Glutamatergic neuron (in vitro differentiated cells): ENCODE measurements around the gene CFAP61. TPM values are rescaled to one million over a fixed set of nuclear protein-coding genes. Genes with fewer than 3 reads are reported as not detected.
"Not testable (repeated sequence)": the region's sequence is repeated elsewhere in the genome, so short reads cannot be mapped to it uniquely, and the experiment has no call there.

Experiments used
- DNase-seq: peaks from one replicate; pipeline ENCODE4 v3.0.0; 2022
- H3K27ac Mint-ChIP-seq: one replicate; pipeline ENCODE4 v1.8.0; 2020; ENCODE audit warnings: mild to moderate bottlenecking, mixed read lengths, inconsistent platforms; ENCODE audit not compliant: unreplicated experiment
- H3K27me3 Mint-ChIP-seq: one replicate; pipeline ENCODE4 v1.8.0; 2020; ENCODE audit warnings: mild to moderate bottlenecking, moderate library complexity, mixed read lengths, inconsistent platforms; ENCODE audit not compliant: unreplicated experiment
- H3K36me3 Mint-ChIP-seq: one replicate; pipeline ENCODE4 v1.8.0; 2020; ENCODE audit warnings: mild to moderate bottlenecking, mixed read lengths, inconsistent platforms; ENCODE audit not compliant: unreplicated experiment
- H3K4me1 Mint-ChIP-seq: one replicate; pipeline ENCODE4 v1.8.0; 2020; ENCODE audit warnings: mild to moderate bottlenecking, low read depth, mixed read lengths, inconsistent platforms; ENCODE audit not compliant: unreplicated experiment
- H3K4me3 Mint-ChIP-seq: one replicate; pipeline ENCODE4 v1.8.0; 2020; ENCODE audit warnings: mild to moderate bottlenecking, mixed read lengths, inconsistent platforms; ENCODE audit not compliant: unreplicated experiment
- H3K9me3 Mint-ChIP-seq: one replicate; pipeline ENCODE4 v1.8.0; 2020; ENCODE audit warnings: mild to moderate bottlenecking, moderate library complexity, mixed read lengths, inconsistent platforms; ENCODE audit not compliant: unreplicated experiment
- CTCF ChIP-seq: fragments of 200-600 bp; sonication (generic); IDR thresholded peaks from one replicate; pipeline ENCODE4 v1.5.0; 2021; ENCODE audit not compliant: partially characterized antibody, unreplicated experiment
- total RNA-seq: library from RNA; stranded (reverse); fragmentation: NEBNext Ultra II Directional; extraction: Animal tissue kit (Norgen Biotek cat#: 25700); gene quantifications from one replicate; pipeline ENCODE4 v1.2.1, GENCODE V29; 2021; ENCODE audit not compliant: unreplicated experiment

The CFAP61 gene
- total RNA-seq, 1 donor from 2014 or later = 5.0 TPM

DNA sequence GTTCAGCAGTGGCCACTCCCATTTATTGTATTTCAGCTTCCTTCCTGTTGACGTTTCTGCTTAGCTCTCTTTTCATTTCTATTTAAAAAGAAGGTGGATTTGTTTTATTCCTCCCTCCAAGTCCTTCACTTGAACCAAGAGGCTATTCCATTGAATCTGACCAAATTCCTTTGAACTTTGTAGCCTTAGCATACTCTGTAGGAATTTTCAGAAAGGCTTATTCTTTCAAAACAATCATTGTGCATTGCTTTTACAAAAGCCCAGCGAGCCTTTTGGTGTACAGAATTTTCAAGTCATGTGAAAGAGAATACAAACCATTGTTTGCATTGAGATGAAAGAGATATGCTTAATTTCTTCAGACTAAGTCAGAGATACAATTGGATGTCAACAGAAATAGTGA lies 164.6 kb downstream of the CFAP61 start:
- H3K4me1 Mint-ChIP-seq = peaks cover 55% of the 10 kb centered on the region
- peak overlapping the region; percentile 64 for H3K4me3 Mint-ChIP-seq
- no peak for TF ChIP-seq CTCF
- peaks cover 7% of the 10 kb centered on the region for H3K9me3 Mint-ChIP-seq
- H3K27ac Mint-ChIP-seq = peak overlapping the region; percentile 88
- peaks cover 6% of the 10 kb centered on the region for H3K27me3 Mint-ChIP-seq
- H3K36me3 Mint-ChIP-seq = peaks cover 12% of the 10 kb centered on the region
- DNase-seq = no peak

DNA sequence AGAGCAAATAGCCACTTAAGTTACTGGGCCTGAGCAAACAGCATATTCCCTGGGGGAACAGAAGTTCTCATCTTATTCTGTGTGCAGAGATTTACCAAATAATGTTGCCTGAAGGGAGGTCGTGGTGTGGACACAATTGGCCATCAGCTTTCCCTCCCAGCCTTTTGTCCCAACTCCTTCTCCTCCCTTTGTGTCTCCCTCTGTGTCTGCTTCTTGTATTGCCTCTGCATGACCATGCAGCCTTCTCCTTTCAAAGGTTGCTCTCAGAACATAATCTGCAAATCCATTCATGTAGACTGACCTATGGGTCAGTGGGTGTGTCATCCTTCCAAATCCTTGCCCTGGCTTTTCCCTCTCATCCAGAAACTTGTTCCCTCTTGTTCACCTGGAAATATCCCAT lies 165.3 kb downstream of the CFAP61 start:
- Mint-ChIP-seq H3K27me3 (peaks cover 4% of the 10 kb centered on the region), H3K27ac (peak overlapping the region; percentile 26), H3K9me3 (peaks cover 3% of the 10 kb centered on the region), H3K36me3 (peaks cover 12% of the 10 kb centered on the region), H3K4me3 (no peak overlapping the region), H3K4me1 (peaks cover 48% of the 10 kb centered on the region)
- no peak for TF ChIP-seq CTCF
- no peak for DNase-seq

DNA sequence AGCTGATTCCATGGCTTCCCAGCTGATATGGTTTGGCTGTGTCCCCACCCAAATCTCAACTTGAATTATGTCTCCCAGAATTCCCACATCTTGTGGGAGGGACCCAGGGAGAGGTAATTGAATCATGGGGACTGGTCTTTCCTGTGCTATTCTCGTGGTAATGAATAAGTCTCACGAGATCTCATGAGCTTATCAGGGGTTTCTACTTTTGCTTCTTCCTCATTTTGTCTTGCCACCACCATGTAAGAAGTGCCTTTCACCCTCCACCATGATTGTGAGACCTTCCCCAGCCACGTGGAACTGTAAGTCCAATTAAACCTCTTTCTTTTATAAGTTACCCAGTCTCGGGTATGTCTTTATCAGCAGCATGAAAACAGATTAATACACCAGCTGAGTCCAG lies 165.8 kb downstream of the CFAP61 start:
- H3K4me3 Mint-ChIP-seq, H3K27ac Mint-ChIP-seq: not testable (repeated sequence)

GRCh38 chr20:20219016-20219415 lies 166.7 kb downstream of the CFAP61 start:
- no peak overlapping the region for H3K4me3 Mint-ChIP-seq
- no peak overlapping the region for H3K27ac Mint-ChIP-seq

More for the DNA sequence above, 165.8 kb downstream of the CFAP61 start:
- Mint-ChIP-seq H3K36me3 (peaks cover 12% of the 10 kb centered on the region), H3K4me1 (peaks cover 45% of the 10 kb centered on the region)
- DNase-seq, H3K9me3 Mint-ChIP-seq, H3K27me3 Mint-ChIP-seq: not testable (repeated sequence)

DNA sequence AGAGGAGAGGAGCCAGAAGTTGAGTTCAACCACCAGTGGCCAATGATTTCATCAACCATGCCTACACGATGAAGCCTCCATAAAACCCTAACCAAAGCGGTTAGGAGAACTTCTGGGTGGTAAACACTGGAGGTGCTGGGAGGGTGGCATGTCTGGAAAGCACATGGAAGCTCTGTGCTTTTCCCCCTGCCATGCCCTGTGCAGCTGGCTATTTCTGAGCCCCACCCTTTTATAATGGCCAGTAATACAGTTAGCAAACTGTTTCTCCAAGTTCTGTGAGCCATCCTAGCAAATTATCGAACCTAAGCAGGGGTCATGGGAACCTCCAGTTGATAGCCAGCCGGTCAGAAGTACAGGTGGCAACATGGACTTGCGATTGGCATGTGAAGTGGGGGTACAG lies 167.8 kb downstream of the CFAP61 start:
- peaks cover 2% of the 10 kb centered on the region for H3K27me3 Mint-ChIP-seq
- peaks cover 12% of the 10 kb centered on the region for H3K36me3 Mint-ChIP-seq
- TF ChIP-seq CTCF = no peak
- no peak overlapping the region for H3K27ac Mint-ChIP-seq
- H3K4me1 Mint-ChIP-seq = peaks cover 31% of the 10 kb centered on the region
- H3K4me3 Mint-ChIP-seq = no peak overlapping the region
- DNase-seq = no peak
- H3K9me3 Mint-ChIP-seq = peaks cover 1% of the 10 kb centered on the region

More at GRCh38 chr20:20219016-20219415, 166.7 kb downstream of the CFAP61 start:
- peaks cover 12% of the 10 kb centered on the region for H3K36me3 Mint-ChIP-seq
- peaks cover 38% of the 10 kb centered on the region for H3K4me1 Mint-ChIP-seq
- peaks cover 2% of the 10 kb centered on the region for H3K27me3 Mint-ChIP-seq
- TF ChIP-seq CTCF = no peak
- peaks cover 1% of the 10 kb centered on the region for H3K9me3 Mint-ChIP-seq
- DNase-seq = no peak
